CD4-positive, alpha-beta T cell treated with Interleukin-4 for 4 hours (primary cell): ENCODE data around the gene MTHFD1L.

ENCODE experiments used
- DNase-seq: peaks from one replicate; pipeline ENCODE4 v3.0.0-alpha.2; 2020

The MTHFD1L gene

GRCh38 chr6:150993253-150993652, 127.8 kb downstream of the MTHFD1L start:
- DNase-seq: no peak

- no peak for DNase-seq
Observed at GRCh38 chr6:150994026-150994425, 128.5 kb downstream of the MTHFD1L start.

- DNase-seq: no peak
Observed at GRCh38 chr6:150996968-150997367, 131.5 kb downstream of the MTHFD1L start.

GRCh38 chr6:150999107-150999506, 133.6 kb downstream of the MTHFD1L start:
- no peak for DNase-seq

GRCh38 chr6:150999576-150999975, 134.1 kb downstream of the MTHFD1L start:
- no peak for DNase-seq

- no peak for DNase-seq
Observed at GRCh38 chr6:151001387-151002056, 136.0 kb downstream of the MTHFD1L start.

- no peak for DNase-seq
Observed at GRCh38 chr6:151002057-151002450, 136.6 kb downstream of the MTHFD1L start.

- no peak for DNase-seq
Observed at GRCh38 chr6:151002491-151002935, 137.0 kb downstream of the MTHFD1L start.

- peak; percentile 18 for DNase-seq
Observed at GRCh38 chr6:151004383-151005024, 139.0 kb downstream of the MTHFD1L start.

GRCh38 chr6:151005164-151005563, 139.7 kb downstream of the MTHFD1L start:
- no peak for DNase-seq

GRCh38 chr6:151005896-151006632, 140.6 kb downstream of the MTHFD1L start:
- DNase-seq: no peak

- DNase-seq: no peak
Observed at GRCh38 chr6:151007076-151007475, 141.6 kb downstream of the MTHFD1L start.

- no peak for DNase-seq
Observed at GRCh38 chr6:151007922-151008321, 142.4 kb downstream of the MTHFD1L start.

GRCh38 chr6:151008425-151008824, 142.9 kb downstream of the MTHFD1L start:
- no peak for DNase-seq

GRCh38 chr6:151009576-151009975, 144.1 kb downstream of the MTHFD1L start:
- DNase-seq: no peak

- DNase-seq: no peak
Observed at GRCh38 chr6:151010071-151010470, 144.6 kb downstream of the MTHFD1L start.

- DNase-seq: no peak
Observed at GRCh38 chr6:151012321-151013294, 147.1 kb downstream of the MTHFD1L start.

GRCh38 chr6:151014404-151015100, 149.1 kb downstream of the MTHFD1L start:
- DNase-seq: peak; percentile 68

GRCh38 chr6:151015101-151015700, 149.7 kb downstream of the MTHFD1L start:
- no peak for DNase-seq

GRCh38 chr6:151016107-151016506, 150.6 kb downstream of the MTHFD1L start:
- DNase-seq: no peak

GRCh38 chr6:151018046-151018445, 152.5 kb downstream of the MTHFD1L start:
- DNase-seq: no peak
